K562 (cell line): ENCODE data around the gene HAPLN2. TPM values are rescaled to one million over a fixed set of nuclear protein-coding genes. Genes with fewer than 3 reads are reported as not detected.

Experiments used
- AFF4 ChIP-seq: sonication (generic); formaldehyde crosslinking; IDR thresholded peaks from 2 replicates; pipeline ENCODE4 v1.8.0; 2023; ENCODE audit warnings: mild to moderate bottlenecking, missing genetic modification reagents
- ARID3B ChIP-seq: fragments of 250-450 bp; sonication (Bioruptor Pico); IDR thresholded peaks from 2 replicates; pipeline ENCODE4 v1.4.0; 2020; ENCODE audit warnings: borderline replicate concordance
- BRF2 ChIP-seq: IDR thresholded peaks from 3 replicates; pipeline ENCODE4 v1.6.1; 2011; ENCODE audit warnings: borderline replicate concordance, mild to moderate bottlenecking; ENCODE audit not compliant: insufficient read length, insufficient read depth
- CHD4 ChIP-seq: fragments of 200-600 bp; sonication (generic); IDR thresholded peaks from 3 replicates; pipeline ENCODE4 v1.6.1; 2012; ENCODE audit warnings: low read depth, mild to moderate bottlenecking, mixed read lengths, low read length, inconsistent platforms; ENCODE audit not compliant: insufficient read depth, insufficient replicate concordance, poor library complexity, severe bottlenecking
- ELF1 ChIP-seq: fragments of 200-800 bp; sonication (Bioruptor generic); IDR thresholded peaks from 2 replicates; pipeline ENCODE4 v1.6.1; 2016; ENCODE audit warnings: missing genetic modification characterization, missing compliant biosample characterization
- ESRRA ChIP-seq: fragments of 450-650 bp; IDR thresholded peaks from 2 replicates; pipeline ENCODE4 v1.6.1; 2014; ENCODE audit warnings: low read depth, mild to moderate bottlenecking, moderate library complexity, borderline replicate concordance
- HLTF ChIP-seq: fragments of 450-650 bp; IDR thresholded peaks from 2 replicates; pipeline ENCODE4 v1.6.1; 2016
- RBM25 ChIP-seq: fragments of 200-400 bp; formaldehyde crosslinking; IDR thresholded peaks from 2 replicates; pipeline ENCODE4 v1.6.1; 2018; ENCODE audit warnings: low read length, low read depth, moderate library complexity; ENCODE audit not compliant: severe bottlenecking
- SIX5 ChIP-seq, 2 experiments: IDR thresholded peaks; 2 replicates each; pipeline ENCODE4 v1.6.1; 2011; ENCODE audit warnings: low read length in 2 of 2, borderline replicate concordance in 1 of 2, low read depth in 1 of 2, mild to moderate bottlenecking in 1 of 2, moderate library complexity in 1 of 2; ENCODE audit not compliant: insufficient read depth in 1 of 2
- TGIF2 ChIP-seq: sonication (generic); formaldehyde crosslinking; IDR thresholded peaks from 2 replicates; pipeline ENCODE4 v1.8.1; 2022; ENCODE audit warnings: mild to moderate bottlenecking, missing genetic modification reagents, moderate library complexity
- TOE1 ChIP-seq, 2 experiments: fragments of 450-650 bp in 1 of 2; sonication (generic) in 1 of 2; formaldehyde crosslinking in 1 of 2; IDR thresholded peaks; 2 replicates each; pipeline versions ENCODE4 v1.7.1 to v1.8.0; 2016 to 2022; ENCODE audit warnings: borderline replicate concordance in 2 of 2, mild to moderate bottlenecking in 2 of 2, antibody characterized with exemption in 1 of 2, inconsistent platforms in 1 of 2, low read depth in 1 of 2, missing genetic modification reagents in 1 of 2, moderate library complexity in 1 of 2
- ZBED1 ChIP-seq: IDR thresholded peaks from 2 replicates; pipeline ENCODE4 v1.6.1; 2014
- ZBTB8A ChIP-seq: fragments of 450-650 bp; IDR thresholded peaks from 2 replicates; pipeline ENCODE4 v1.6.1; 2018; ENCODE audit warnings: mild to moderate bottlenecking, moderate library complexity; ENCODE audit not compliant: partially characterized antibody
- ZFP1 ChIP-seq: fragments of 450-650 bp; formaldehyde crosslinking; IDR thresholded peaks from 2 replicates; pipeline ENCODE4 v1.4.0; 2020; ENCODE audit warnings: mild to moderate bottlenecking, mixed read lengths
- ZFX ChIP-seq: sonication (generic); formaldehyde crosslinking; IDR thresholded peaks from 2 replicates; pipeline ENCODE4 v1.8.0; 2022; ENCODE audit warnings: mild to moderate bottlenecking, missing genetic modification reagents, moderate library complexity
- ZNF263 ChIP-seq: sonication (generic); formaldehyde crosslinking; IDR thresholded peaks from 2 replicates; pipeline ENCODE4 v1.8.0; 2022; ENCODE audit warnings: mild to moderate bottlenecking, missing genetic modification reagents, borderline replicate concordance
- ZNF57 ChIP-seq: fragments of 450-650 bp; formaldehyde crosslinking; IDR thresholded peaks from 2 replicates; pipeline ENCODE4 v1.4.0; 2020; ENCODE audit warnings: mild to moderate bottlenecking, moderate library complexity
- polyA plus RNA-seq, 8 experiments: library from polyadenylated mRNA; depleted of rRNA in 4 of 8; stranded (reverse) in 5 of 8; unstranded in 3 of 8; fragments of >200 nt; fragmentation: Nextera tagmentation in 2 of 8; fragmentation: Illumina TruSeq in 1 of 8; extraction: Ambion mirVana in 2 of 8; extraction: Trizol in 1 of 8; gene quantifications; 2 replicates each; pipeline versions ENCODE4 v1.2.1 to v1.2.3, GENCODE V29; 2011 to 2014; ENCODE audit warnings: inconsistent platforms in 1 of 8, missing spikeins in 1 of 8
- total RNA-seq, 7 experiments: library from RNA; depleted of rRNA in 6 of 7; stranded (reverse); fragments of >200 nt in 6 of 7; fragmentation: Illumina TruSeq in 2 of 7; extraction: Trizol in 2 of 7; gene quantifications; 2 replicates each; pipeline versions ENCODE4 v1.2.1 to v1.2.3, GENCODE V29; 2011 to 2021; ENCODE audit warnings: low replicate concordance in 1 of 7
- TF ChIP-seq, protein P1 (sequence below): fragments of 250-450 bp; sonication (Bioruptor Pico); IDR thresholded peaks from 2 replicates; pipeline ENCODE4 v1.5.0; 2021

The HAPLN2 gene
- total and polyA plus RNA-seq, 9 of the 15 experiments (the other 6 are each of a cell fraction or from before 2014, with no cell fraction given) = 0.14 to 5.2 (median 3.8) TPM; not detected in 4

GRCh38 chr1:156657741-156658319 lies 38.6 kb downstream of the HAPLN2 start (continued):
- peak; percentile 5; the same call in 1 of the 2 replicates for TF ChIP-seq ESRRA
- no peak for TF ChIP-seq ARID3B (CRISPR knock-in tag)
- TF ChIP-seq CHD4 = no peak
- TF ChIP-seq ZFP1 (CRISPR knock-in tag) = no peak
- no peak for TF ChIP-seq ZBED1
- no peak for TF ChIP-seq TGIF2
- no peak for TF ChIP-seq ZBTB8A
- TF ChIP-seq, protein P1, sequence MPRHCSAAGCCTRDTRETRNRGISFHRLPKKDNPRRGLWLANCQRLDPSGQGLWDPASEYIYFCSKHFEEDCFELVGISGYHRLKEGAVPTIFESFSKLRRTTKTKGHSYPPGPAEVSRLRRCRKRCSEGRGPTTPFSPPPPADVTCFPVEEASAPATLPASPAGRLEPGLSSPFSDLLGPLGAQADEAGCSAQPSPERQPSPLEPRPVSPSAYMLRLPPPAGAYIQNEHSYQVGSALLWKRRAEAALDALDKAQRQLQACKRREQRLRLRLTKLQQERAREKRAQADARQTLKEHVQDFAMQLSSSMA = no peak
- no peak for TF ChIP-seq BRF2
- TF ChIP-seq RBM25 = no peak
- 0 out of 2 replicates have a peak, but pooled peaks have one; percentile 15 for TF ChIP-seq HLTF
- TF ChIP-seq SIX5 (IDR thresholded peaks at IDR 0.05; ENCODE audit: borderline replicate concordance in 1 of 2, insufficient read depth in 1 of 2, low read depth in 1 of 2, low read length in 2 of 2) = no peak
- TF ChIP-seq TOE1 (IDR thresholded peaks at IDR 0.05; ENCODE audit: borderline replicate concordance) = peak; percentile 35; the same call in 1 of the 2 replicates
- TF ChIP-seq TOE1 (CRISPR knock-in tag; IDR thresholded peaks at IDR 0.05; ENCODE audit: borderline replicate concordance, low read depth) = no peak
- TF ChIP-seq AFF4 = peak; percentile 75; the same call in 1 of the 2 replicates
- peak; percentile 33 for TF ChIP-seq ZFX (CRISPR knock-in tag)
- TF ChIP-seq ZNF57 (CRISPR knock-in tag) = no peak
- TF ChIP-seq ZNF263 (CRISPR knock-in tag) = peak; percentile 90
- TF ChIP-seq ELF1 = no peak
